Measurements from ENCODE around the gene ZNF608.
A peak's percentile ranks its signal among the peaks of the same experiment; 100 is the strongest.

The ZNF608 gene

GRCh38 chr5:124745928-124746915 lies at the start of gene ZNF608:
Gene ZNF608 (minus strand): TSS chr5:124746639. CDS start chr5:124744989, 1,650 bp downstream.
- DNase-seq (ENCODE audit: low read depth) = no peak

DNA sequence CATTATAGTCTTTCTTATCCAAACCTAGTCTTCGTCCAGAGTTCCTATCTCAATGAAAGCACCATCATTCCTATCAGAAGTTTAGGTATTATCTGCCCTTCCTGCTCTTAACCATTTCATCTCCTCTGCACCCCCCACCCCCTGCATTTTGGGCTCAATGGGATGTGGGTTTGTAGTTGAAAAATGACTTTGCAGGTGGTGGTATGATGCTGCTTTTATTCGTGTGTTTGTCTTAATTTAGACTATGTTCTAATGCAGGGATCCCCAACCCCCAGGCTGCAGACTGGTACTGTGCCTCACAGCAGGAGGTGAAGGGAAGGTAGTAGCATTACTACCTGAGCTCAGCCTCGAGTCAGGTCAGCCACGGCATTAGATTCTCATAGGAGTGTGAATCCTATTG lies 49.4 kb upstream of the ZNF608 start:
- DNase-seq (ENCODE audit: low read depth) = no peak

GRCh38 chr5:124790895-124791732 lies 44.7 kb upstream of the ZNF608 start:
- DNase-seq (ENCODE audit: low read depth) = no peak

DNA sequence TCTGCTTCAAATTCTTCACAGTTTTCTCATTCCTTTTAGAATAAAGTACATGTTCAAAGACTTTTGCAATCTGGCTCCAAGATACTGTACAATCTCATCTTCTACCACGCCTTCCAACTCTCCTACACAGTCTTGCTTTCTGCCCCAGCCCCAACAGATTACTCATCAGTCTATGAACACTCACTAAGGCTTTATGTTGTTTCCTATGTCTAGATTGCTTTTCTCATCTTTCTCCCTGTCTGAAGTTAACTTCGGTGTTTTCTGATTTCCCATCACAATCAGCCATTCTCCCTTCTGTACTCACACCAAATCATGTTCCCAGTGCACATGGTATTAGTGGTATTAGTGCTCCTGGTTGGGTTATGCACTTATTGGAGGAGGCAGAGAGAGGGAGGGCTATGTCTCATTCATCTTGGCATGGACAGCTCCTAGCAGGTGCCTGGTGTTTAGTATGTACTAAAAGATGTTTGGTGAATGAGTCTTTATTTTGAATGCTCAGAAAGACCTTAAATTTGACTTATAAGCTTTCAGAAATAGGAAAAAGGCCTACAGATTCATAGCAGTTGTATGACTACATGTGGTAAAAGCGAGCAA lies 44.0 kb upstream of the ZNF608 start:
- no peak for DNase-seq (ENCODE audit: low read depth)

GRCh38 chr5:124789104-124789605 lies 42.7 kb upstream of the ZNF608 start:
- DNase-seq (ENCODE audit: low read depth) = no peak

DNA sequence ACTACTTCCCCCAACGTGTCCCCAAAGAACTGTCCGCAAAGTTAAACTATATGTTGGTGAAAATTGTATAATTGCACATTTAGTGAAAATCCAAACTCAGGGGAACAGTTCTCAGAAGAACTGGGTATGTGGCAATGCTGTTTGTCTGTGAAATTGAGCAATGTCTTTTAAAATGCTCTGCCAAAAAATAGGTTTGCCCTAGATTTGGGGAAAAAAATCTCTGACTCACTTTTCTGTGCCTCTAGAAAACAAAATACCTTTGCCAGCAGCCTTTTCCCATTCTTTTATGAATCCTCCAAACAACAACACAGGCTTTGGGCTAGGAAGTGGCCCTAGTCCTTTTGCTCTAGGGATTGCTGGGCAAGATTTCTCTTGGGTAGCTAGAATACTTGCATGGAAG lies 37.4 kb upstream of the ZNF608 start:
- DNase-seq (ENCODE audit: low read depth) = peak; percentile 49

- no peak for DNase-seq (ENCODE audit: low read depth)
Measured at GRCh38 chr5:124783285-124783684, 36.8 kb upstream of the ZNF608 start.

DNA sequence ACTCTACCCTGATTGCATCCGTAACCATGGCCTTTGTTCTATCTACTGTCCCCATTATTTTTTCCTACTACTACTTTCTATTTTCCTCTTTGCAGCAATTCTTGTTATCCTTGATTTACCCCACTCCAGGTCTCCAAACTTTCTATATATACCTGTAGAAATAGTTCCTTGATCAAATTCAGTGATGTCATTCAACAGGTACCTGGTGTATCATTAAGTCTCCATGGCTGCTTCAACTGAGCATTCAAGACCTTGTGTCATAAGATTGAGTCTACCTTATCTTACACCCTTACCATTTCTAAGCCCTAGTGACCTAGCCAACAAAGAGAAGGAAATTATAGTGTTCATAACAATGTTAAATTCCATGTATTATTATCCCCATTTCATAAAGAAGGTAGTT lies 35.8 kb upstream of the ZNF608 start:
- no peak for DNase-seq (ENCODE audit: low read depth)

- no peak for DNase-seq (ENCODE audit: low read depth)
Measured at GRCh38 chr5:124780011-124780410, 33.6 kb upstream of the ZNF608 start.

- no peak for DNase-seq (ENCODE audit: low read depth)
Measured at GRCh38 chr5:124773315-124774311, 27.2 kb upstream of the ZNF608 start.

DNA sequence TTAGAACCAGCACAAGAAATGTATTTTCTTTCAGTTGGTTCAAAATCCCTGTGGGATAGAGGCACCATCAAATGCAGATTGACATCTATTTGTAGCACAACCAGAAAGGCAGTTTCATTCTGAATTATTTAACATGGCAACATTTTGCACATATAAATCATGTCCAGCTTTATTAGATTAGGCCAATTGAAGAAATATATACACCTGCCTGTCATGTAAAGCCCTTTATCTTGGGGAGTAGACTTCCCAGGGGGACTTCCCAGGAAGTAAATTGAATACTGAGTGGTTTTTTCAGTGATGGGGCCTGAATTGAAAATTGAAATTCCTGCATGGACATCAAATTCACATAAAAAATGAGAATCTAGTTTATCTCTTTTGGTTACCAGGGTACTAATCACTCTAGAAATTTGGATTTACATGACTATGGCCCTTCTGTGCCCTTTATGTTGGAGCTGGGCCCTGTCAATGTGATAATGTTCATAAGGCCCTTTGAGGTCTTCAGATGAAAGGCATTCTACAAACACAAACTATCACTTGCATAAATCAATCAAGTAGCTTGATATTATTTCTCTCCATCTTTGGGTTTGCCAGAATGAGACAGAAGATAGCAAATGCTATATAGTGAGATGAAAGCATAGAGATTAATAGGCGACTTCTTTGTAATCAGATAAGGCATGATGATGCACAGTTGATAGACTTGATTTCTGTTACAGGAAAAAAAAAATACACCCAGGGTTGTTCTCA lies 26.2 kb upstream of the ZNF608 start:
- DNase-seq (ENCODE audit: low read depth) = no peak

DNA sequence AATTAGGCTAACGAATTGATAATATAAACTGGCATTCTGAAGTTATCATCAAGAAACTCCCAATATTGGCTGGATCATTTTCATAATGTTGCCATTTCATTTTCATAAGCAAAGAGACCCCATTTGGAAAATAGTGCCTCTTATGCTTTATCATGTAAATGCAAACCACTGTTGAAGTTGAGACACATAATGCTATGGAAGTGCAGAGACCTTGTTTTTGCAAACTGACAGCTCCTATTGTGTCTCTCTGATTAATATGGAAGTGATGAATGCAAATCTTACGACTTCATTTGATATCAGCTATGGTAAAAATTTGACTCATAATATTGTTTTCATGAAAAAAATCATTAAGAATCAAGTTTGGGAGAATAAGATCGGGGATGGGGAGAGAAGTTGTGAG lies 25.3 kb upstream of the ZNF608 start:
- no peak for DNase-seq (ENCODE audit: low read depth)

DNA sequence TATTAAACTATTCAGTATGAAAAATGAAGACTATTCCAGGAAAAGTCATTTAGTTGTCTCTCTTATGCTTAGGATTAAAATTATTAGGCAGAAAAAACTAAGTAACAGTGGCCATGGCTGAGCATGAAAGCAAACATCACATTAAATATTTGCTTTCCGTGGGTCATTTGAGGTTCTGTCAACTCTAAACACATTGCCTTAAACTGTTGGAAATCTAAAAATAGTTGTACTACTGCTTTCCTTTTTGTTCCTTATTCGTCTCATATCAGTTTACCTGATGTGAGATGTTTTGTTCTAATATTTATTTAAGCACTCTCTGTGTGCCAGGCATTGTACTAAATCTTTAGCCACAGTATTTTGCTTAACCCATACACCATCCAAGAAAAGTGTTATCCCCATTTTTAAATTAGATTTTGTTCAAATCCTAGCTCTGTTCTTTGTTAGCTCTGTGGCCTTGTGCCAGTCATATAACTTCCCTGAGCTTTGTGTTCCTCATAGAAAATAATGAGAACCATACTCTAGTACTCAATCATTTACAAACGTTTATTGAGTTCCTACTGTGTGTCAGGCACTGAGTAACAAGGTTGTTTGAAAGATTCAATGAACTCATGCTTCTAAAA lies 18.7 kb upstream of the ZNF608 start:
- no peak for DNase-seq (ENCODE audit: low read depth)

DNA sequence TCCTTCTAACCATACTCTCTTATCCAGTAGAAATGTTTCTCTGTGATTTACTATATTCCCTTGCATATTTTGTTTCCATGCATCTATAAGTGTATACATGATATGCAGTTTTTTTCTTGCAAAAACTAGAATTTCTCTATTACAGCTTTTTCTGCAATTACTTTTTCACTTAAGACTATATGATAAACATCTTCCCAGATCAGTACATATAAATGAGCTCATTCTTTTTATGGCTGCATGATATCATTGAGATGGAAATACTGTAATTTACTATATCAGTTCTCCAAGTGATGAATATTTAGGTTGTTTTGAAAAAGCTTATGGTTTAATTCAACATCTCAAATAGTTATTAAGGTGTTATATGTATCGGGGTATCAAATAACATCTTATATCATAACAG lies 18.1 kb upstream of the ZNF608 start:
- no peak for DNase-seq (ENCODE audit: low read depth)

- DNase-seq (ENCODE audit: low read depth) = no peak
Measured at GRCh38 chr5:124761010-124761409, 14.6 kb upstream of the ZNF608 start.

GRCh38 chr5:124760608-124761007 lies 14.2 kb upstream of the ZNF608 start:
- no peak for DNase-seq (ENCODE audit: low read depth)

DNA sequence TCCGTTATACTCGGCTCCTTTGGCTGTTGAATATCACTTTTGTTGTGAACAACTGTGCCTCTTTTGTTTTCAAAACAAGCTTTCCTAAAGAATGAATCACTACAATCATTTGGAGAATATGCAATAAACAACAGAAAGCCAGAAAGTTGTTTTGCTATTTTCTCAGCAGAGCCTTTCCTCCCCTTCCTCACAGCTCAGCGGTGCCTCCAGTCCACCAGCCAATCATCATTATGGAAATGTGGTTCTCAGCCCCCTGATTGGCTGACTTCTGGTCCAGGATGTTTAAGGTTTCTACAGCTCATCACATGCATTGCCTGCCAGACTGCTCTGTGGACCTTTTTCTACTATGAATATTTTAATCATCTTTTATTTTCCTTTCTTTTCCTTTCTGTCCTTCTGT lies 9.1 kb upstream of the ZNF608 start:
- no peak for DNase-seq (ENCODE audit: low read depth)

- no peak for DNase-seq (ENCODE audit: low read depth)
Measured at GRCh38 chr5:124755041-124755440, 8.6 kb upstream of the ZNF608 start.

- no peak for DNase-seq (ENCODE audit: low read depth)
Measured at GRCh38 chr5:124754206-124754927, 7.9 kb upstream of the ZNF608 start.

Data from GM04503 (cell line).